RKO (cell line): ENCODE measurements around the gene CNTNAP4.

Experiments used
- DNase-seq: peaks from one replicate; pipeline ENCODE4 v3.0.0-alpha.2; 2016; ENCODE audit warnings: low spot score

The CNTNAP4 gene

GRCh38 chr16:76396977-76397376 lies 119.8 kb downstream of the CNTNAP4 start:
- DNase-seq = no peak

- no peak for DNase-seq
Measured at GRCh38 chr16:76409706-76410105, 132.5 kb downstream of the CNTNAP4 start.

- DNase-seq = no peak
Measured at GRCh38 chr16:76421571-76421970, 144.4 kb downstream of the CNTNAP4 start.

- DNase-seq = no peak
Measured at GRCh38 chr16:76428858-76429257, 151.7 kb downstream of the CNTNAP4 start.

GRCh38 chr16:76441391-76441790 lies 164.2 kb downstream of the CNTNAP4 start:
- no peak for DNase-seq

GRCh38 chr16:76441876-76442275 lies 164.7 kb downstream of the CNTNAP4 start:
- no peak for DNase-seq

GRCh38 chr16:76443973-76444372 lies 166.8 kb downstream of the CNTNAP4 start:
- DNase-seq = no peak

- DNase-seq = no peak
Measured at GRCh38 chr16:76444832-76445231, 167.6 kb downstream of the CNTNAP4 start.

- no peak for DNase-seq
Measured at GRCh38 chr16:76445815-76446214, 168.6 kb downstream of the CNTNAP4 start.

- DNase-seq = no peak
Measured at GRCh38 chr16:76446251-76446650, 169.1 kb downstream of the CNTNAP4 start.

GRCh38 chr16:76450890-76451289 lies 173.7 kb downstream of the CNTNAP4 start:
- DNase-seq = no peak

- DNase-seq = no peak
Measured at GRCh38 chr16:76455257-76455656, 178.1 kb downstream of the CNTNAP4 start.

GRCh38 chr16:76456016-76456415 lies 178.8 kb downstream of the CNTNAP4 start:
- DNase-seq = no peak

GRCh38 chr16:76459111-76459510 lies 181.9 kb downstream of the CNTNAP4 start:
- DNase-seq = no peak

- no peak for DNase-seq
Measured at GRCh38 chr16:76461836-76462235, 184.6 kb downstream of the CNTNAP4 start.

GRCh38 chr16:76464955-76465620 lies 187.9 kb downstream of the CNTNAP4 start:
- no peak for DNase-seq

GRCh38 chr16:76466871-76467270 lies 189.7 kb downstream of the CNTNAP4 start:
- no peak for DNase-seq

- no peak for DNase-seq
Measured at GRCh38 chr16:76474048-76474447, 196.8 kb downstream of the CNTNAP4 start.

GRCh38 chr16:76478105-76478504 lies 200.9 kb downstream of the CNTNAP4 start:
- DNase-seq = no peak

GRCh38 chr16:76483307-76483909 lies 206.2 kb downstream of the CNTNAP4 start:
- DNase-seq = no peak

- no peak for DNase-seq
Measured at GRCh38 chr16:76484020-76484419, 206.8 kb downstream of the CNTNAP4 start.

- DNase-seq = no peak
Measured at GRCh38 chr16:76486740-76487139, 209.5 kb downstream of the CNTNAP4 start.

- DNase-seq = no peak
Measured at GRCh38 chr16:76487411-76488064, 210.3 kb downstream of the CNTNAP4 start.

GRCh38 chr16:76488065-76488417 lies 210.8 kb downstream of the CNTNAP4 start:
- no peak for DNase-seq
